ENCODE results near the gene DOCK4. TPM values are rescaled to one million over a fixed set of nuclear protein-coding genes. Genes with fewer than 3 reads are reported as not detected.

DOCK4 gene
- total RNA-seq, 1 experiment from 2014 or later = 0.30 TPM

- no peak overlapping the region for H3K4me3 ChIP-seq
- no peak for DNase-seq
- H3K27me3 ChIP-seq = no peaks in the 10 kb centered on the region
- no peaks in the 10 kb centered on the region; the same call in 1 of the 2 replicates for H3K9me3 ChIP-seq
- H3K36me3 ChIP-seq = no peaks in the 10 kb centered on the region
Measured at GRCh38 chr7:112069879-112070321, 136.3 kb downstream of the DOCK4 start.

GRCh38 chr7:112068967-112069366, 137.2 kb downstream of the DOCK4 start:
- no peak for DNase-seq
- Histone ChIP-seq H3K9me3 (no peaks in the 10 kb centered on the region), H3K4me3 (no peak overlapping the region), H3K27me3 (no peaks in the 10 kb centered on the region), H3K36me3 (no peaks in the 10 kb centered on the region)

- H3K27me3 ChIP-seq = no peaks in the 10 kb centered on the region
- H3K36me3 ChIP-seq = no peaks in the 10 kb centered on the region
- no peaks in the 10 kb centered on the region for H3K9me3 ChIP-seq
- no peak overlapping the region for H3K4me3 ChIP-seq
- no peak for DNase-seq
Measured at GRCh38 chr7:112067632-112068540, 138.3 kb downstream of the DOCK4 start.

DNA sequence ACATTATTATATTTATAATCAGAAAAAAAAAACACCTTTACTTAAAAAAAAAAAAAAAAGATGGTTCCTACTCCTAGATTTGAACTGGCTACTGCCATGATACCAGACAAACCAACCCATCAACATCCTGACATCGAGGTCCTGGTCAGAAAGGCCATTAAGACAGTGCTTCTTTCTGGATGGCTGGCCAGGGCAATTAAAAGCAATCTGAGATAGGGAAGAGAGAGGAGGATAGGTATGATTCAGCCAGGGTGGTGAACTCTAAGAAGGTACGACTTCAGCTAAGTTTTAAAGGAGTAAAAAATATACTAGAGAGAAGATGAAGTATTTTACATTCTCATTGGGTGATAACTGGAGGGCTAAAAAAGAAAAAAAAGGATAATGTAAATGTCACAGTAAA, 139.0 kb downstream of the DOCK4 start:
- Histone ChIP-seq H3K9me3 (no peaks in the 10 kb centered on the region), H3K27me3 (no peaks in the 10 kb centered on the region), H3K36me3 (no peaks in the 10 kb centered on the region), H3K4me3 (no peak overlapping the region)
- no peak for DNase-seq

DNA sequence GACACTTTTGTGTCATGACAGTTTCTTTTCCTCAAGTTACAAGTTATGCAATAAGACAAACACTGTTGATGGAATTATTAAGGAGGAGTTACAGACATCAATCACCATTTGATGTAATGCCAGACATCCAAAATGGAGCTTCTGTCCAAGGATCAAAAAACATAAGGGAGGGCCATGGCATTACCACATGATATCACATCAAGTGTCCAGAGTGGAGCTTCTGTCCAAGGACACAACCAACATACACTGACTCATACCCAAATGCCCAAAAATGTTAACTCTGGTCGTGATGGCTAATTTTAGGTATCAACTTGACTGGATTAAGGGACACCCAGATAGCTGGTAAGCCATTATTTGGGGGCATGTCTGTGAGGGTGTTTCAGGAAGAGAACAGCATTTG, 140.4 kb downstream of the DOCK4 start:
- H3K36me3 ChIP-seq = no peaks in the 10 kb centered on the region
- H3K27me3 ChIP-seq = no peaks in the 10 kb centered on the region
- DNase-seq = no peak
- H3K4me3 ChIP-seq = no peak overlapping the region
- H3K9me3 ChIP-seq = no peaks in the 10 kb centered on the region

GRCh38 chr7:112064627-112065385, 141.4 kb downstream of the DOCK4 start:
- DNase-seq = no peak
- H3K27me3 ChIP-seq = no peaks in the 10 kb centered on the region

GRCh38 chr7:112063974-112064373, 142.2 kb downstream of the DOCK4 start:
- H3K4me3 ChIP-seq = no peak overlapping the region
- H3K27me3 ChIP-seq = no peaks in the 10 kb centered on the region

More at GRCh38 chr7:112064627-112065385, 141.4 kb downstream of the DOCK4 start:
- H3K4me3 ChIP-seq = no peak overlapping the region
- H3K36me3 ChIP-seq = no peaks in the 10 kb centered on the region
- H3K9me3 ChIP-seq = no peaks in the 10 kb centered on the region

GRCh38 chr7:112061051-112061450, 145.1 kb downstream of the DOCK4 start:
- Histone ChIP-seq H3K36me3 (no peaks in the 10 kb centered on the region), H3K4me3 (no peak overlapping the region), H3K27me3 (no peaks in the 10 kb centered on the region), H3K9me3 (no peaks in the 10 kb centered on the region)
- no peak for DNase-seq

More at GRCh38 chr7:112063974-112064373, 142.2 kb downstream of the DOCK4 start:
- Histone ChIP-seq H3K9me3 (no peaks in the 10 kb centered on the region), H3K36me3 (no peaks in the 10 kb centered on the region)
- DNase-seq = no peak

DNA sequence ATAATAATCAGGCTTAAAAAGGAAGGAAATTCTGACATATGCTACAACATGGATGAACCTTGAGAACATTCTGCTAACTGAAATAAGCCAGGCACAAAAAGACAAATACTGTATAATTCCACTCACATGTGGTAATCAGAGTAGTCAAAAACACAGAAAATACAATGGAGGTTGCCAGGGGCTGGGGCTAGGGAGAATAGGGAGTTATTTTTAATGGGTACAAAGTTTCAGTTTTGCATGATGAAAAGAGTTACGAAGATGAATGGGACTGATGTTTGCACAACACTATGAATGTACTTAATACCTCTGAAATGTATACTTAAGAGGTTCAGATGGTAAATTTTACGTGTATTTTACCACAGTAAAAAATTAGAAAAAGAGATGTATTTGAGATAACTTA, 145.6 kb downstream of the DOCK4 start:
- Histone ChIP-seq H3K27me3 (no peaks in the 10 kb centered on the region), H3K4me3 (no peak overlapping the region), H3K9me3 (no peaks in the 10 kb centered on the region), H3K36me3 (no peaks in the 10 kb centered on the region)
- no peak for DNase-seq

GRCh38 chr7:112059675-112060074, 146.5 kb downstream of the DOCK4 start:
- DNase-seq = no peak
- Histone ChIP-seq H3K36me3 (no peaks in the 10 kb centered on the region), H3K4me3 (no peak overlapping the region), H3K27me3 (no peaks in the 10 kb centered on the region), H3K9me3 (no peaks in the 10 kb centered on the region)

GRCh38 chr7:112058686-112059085, 147.5 kb downstream of the DOCK4 start:
- Histone ChIP-seq H3K27me3 (no peaks in the 10 kb centered on the region), H3K36me3 (no peaks in the 10 kb centered on the region), H3K9me3 (no peaks in the 10 kb centered on the region), H3K4me3 (no peak overlapping the region)
- DNase-seq = no peak

GRCh38 chr7:112056409-112056808, 149.8 kb downstream of the DOCK4 start:
- Histone ChIP-seq H3K9me3 (no peaks in the 10 kb centered on the region), H3K4me3 (no peak overlapping the region), H3K27me3 (no peaks in the 10 kb centered on the region), H3K36me3 (no peaks in the 10 kb centered on the region)
- DNase-seq = no peak

GRCh38 chr7:112053737-112054069, 152.5 kb downstream of the DOCK4 start:
- Histone ChIP-seq H3K36me3 (no peaks in the 10 kb centered on the region), H3K4me3 (no peak overlapping the region), H3K9me3 (no peaks in the 10 kb centered on the region), H3K27me3 (no peaks in the 10 kb centered on the region)
- no peak for DNase-seq

DNA sequence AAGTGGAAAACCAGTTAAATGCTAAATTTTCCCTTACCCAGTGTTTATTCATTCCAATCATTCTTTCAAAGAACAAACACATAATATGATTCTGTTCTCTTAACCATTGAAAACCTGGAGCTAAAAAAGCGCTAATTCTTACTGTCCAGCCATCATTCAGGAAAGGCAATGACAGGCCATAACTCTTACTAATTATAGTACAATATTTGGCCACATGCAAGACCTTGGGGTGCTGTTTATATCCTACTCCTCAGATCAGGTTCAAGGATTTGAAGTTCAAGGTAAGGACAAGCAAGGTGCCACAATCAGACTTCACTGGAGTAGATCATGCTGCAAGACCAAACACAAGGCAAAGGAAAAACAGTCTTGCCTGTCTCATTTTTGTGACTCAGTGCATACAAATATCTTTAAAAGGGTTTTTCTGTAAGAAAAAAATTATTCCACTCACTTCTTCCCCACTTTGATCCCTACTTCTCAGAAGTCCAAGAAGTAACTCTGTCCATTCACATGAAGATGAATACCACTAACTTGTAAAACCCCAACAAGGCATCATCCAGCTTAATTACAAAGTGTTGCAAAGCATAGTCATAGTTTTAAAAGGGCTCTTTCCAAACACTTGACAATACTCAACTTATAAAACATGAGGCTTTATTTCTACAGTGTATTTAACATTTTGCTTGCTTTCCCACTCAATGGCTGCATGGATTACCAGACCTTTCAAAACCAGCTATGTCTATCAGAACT, 153.0 kb downstream of the DOCK4 start:
- H3K36me3 ChIP-seq = no peaks in the 10 kb centered on the region
- no peaks in the 10 kb centered on the region for H3K27me3 ChIP-seq
- H3K9me3 ChIP-seq = no peaks in the 10 kb centered on the region
- H3K4me3 ChIP-seq = no peak overlapping the region
- no peak for DNase-seq

- DNase-seq = no peak
- H3K27me3 ChIP-seq = no peaks in the 10 kb centered on the region
- H3K4me3 ChIP-seq = no peak overlapping the region
- H3K36me3 ChIP-seq = no peaks in the 10 kb centered on the region
- H3K9me3 ChIP-seq = no peaks in the 10 kb centered on the region
Measured at GRCh38 chr7:112052498-112052897, 153.7 kb downstream of the DOCK4 start.

- no peaks in the 10 kb centered on the region for H3K36me3 ChIP-seq
- H3K9me3 ChIP-seq = no peaks in the 10 kb centered on the region
- no peaks in the 10 kb centered on the region for H3K27me3 ChIP-seq
- H3K4me3 ChIP-seq = no peak overlapping the region
- DNase-seq = no peak
Measured at GRCh38 chr7:112050250-112050881, 155.8 kb downstream of the DOCK4 start.

All from MG63 (cell line).